ENCODE data around the gene ZNF783.

ZNF783 gene

DNA sequence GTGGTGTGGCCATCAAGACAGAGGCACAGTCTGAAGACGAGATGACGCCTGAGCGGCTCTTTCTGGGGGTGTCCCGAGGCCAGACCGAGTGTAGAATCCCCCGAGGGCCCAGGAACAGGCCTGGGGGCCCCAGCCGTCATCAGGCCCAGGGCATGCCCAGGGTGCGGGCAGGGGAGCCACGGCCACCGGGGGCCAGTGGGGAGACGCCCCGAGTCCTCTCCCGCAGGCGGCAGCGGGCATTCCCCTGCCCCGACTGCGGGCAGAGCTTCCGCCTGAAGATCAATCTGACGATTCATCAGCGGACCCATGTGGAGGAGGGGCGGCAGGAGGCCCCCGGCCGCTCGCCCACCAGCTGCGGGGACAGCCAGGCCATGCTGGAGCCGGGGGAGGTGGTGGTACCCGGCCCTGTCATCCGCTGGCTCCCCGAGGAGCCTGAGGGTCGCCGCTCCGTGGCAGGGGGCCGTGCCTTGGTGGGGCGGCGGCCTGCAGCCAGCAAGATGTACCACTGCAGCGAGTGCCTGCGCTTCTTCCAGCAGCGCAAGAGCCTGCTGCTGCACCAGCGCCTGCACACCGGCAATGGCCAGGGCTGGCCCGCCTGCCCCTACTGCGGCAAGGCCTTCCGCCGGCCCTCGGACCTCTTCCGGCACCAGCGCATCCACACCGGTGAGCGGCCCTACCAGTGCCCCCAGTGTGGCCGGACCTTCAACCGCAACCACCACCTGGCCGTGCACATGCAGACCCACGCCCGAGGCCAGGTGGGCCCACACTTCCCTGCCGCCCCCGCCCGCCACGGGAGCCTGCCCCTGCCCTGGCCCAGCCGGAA, 19.7 kb downstream of the ZNF783 start:
- DNase-seq (ENCODE audit: low read depth, low spot score): no peak

DNA sequence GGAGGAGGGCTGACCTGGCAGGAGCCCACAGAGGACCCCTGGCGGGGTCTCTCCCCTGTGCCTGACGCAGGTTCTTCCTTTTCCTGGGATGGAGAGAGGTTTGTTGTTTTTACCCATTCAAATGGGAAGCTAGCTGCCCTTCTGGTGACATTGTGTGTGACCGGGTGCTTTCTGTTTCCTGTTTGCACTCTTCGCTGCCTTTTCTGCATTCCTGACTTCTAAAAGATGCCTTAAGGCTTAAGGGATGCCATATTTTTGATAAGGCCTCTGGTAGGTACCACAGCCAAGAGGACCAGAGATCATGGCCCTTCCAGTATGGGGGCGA, 20.3 kb downstream of the ZNF783 start:
- DNase-seq (ENCODE audit: low read depth, low spot score): no peak

DNA sequence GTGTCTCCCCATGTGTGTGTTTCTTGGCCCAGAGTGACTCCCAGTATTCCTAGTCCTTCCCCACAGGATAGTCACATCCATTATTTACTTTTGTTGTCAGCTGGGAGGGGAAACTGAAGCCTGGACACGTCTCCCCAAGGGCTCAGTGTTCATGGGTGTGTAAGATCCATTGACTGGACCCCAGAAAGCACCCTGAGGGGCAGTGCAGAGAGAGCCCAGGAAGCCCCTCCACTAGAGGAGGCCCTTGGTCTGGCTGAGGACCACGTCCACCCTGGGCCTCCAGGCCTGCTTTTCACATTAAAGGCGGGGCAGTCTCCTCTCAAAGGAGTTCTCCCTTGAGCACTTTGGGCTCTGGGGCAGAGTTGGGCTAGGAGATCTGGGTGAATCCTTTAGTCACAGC, 21.3 kb downstream of the ZNF783 start:
- no peak for DNase-seq (ENCODE audit: low read depth, low spot score)

DNA sequence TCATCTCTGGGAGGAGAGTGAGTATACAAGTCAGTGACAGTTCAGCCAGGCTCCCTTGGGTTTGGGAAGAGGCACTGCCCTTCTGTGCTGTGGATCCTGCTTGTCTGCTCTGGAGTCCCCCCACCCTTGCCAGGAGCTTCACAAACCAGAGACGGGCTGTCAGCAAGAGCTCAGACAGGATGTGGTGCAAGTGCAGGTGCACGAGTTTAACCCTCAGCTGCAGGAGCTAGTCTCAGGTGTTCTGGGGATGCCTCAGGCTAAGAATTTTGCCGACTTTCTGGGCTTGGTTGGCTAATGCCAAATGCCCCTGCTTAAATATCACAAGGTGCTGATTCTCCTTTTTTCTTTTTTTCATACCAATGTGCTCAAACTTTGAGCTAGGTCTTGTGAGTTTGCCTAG, 22.3 kb downstream of the ZNF783 start:
- no peak for DNase-seq (ENCODE audit: low read depth, low spot score)

DNA sequence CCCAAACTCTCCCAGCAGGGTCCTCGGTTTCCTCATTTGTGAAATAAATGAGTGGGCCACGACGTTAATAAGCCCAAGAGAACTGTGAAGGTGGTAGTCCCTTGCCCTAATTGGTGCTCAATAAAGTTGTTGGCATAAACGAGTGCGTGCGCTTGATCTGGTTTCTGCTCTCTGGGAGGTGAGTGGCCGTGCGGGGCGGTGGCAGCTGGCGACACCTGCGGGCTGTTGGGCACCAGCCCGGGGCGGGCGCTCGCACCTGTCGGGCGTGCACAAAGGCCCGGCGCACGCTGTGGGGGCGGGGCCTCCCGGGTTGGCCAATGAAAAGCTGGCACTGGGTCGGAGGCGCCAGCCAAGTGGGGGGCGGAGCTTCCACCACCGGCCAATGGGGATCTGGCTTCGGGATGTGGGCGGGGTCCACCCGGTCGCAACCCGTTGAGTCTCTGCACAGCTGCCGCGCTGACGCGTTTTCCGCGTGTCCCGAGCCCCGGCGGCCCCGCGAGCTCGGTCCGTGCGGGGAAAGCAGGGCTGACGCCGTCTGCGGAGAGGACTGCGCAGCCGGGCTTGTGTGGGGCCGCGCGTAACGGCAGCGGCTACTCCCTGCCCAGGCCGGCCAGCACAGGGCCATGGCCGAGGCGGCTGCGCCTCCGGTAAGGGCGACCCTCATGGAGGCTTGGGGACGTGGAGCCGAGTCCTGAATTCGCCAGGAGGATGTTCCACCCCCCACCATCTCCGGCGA, 23.0 kb downstream of the ZNF783 start:
- DNase-seq (ENCODE audit: low read depth, low spot score): peak; percentile 97

DNA sequence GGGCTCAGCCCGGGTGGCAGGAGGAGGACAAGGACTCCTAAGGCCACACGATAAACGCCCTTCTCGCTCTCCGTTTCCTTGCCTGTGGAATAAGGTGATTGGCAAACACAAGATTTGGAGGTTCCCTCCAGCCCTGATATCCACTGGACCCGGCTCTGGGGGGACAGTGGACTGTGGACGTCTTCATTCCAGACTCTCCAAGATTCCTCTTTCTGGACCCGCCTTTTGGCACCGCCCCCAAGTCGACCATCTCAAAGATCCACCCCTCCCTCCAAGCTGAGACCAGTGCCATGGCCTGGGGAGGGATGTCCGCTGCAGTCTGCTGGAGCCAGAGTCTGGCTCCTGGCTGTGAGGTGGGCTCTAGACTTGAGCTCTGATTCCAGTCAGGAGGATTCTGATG, 23.6 kb downstream of the ZNF783 start:
- DNase-seq (ENCODE audit: low read depth, low spot score): peak; percentile 50

DNA sequence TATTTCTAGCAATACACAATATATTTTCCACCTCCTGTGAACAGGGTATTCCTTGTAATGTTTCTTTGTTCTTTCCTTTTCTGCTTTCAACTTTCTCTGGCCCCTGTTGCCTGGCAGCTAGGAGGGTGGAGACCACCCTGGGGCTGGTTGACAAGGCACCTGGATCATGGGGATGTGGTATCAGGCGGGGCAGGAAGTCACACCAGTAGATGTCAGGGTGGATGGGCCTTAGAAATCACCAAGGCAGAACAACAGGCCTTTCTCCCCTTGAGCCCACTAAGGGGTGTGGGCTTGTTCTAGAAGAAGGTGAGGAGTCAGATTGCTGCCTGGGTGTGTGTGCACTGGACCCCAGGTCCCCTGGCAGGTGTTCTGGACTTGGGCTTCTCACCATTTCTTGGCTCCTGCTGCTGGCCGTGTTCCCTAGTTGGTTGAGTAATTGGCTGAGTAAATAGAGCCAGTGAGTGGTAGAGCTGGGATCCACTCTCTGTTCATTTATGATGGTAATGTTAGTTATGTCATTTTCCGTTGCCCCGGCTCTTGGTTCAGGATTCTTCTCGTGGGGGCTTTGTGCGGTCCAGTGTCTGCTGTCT, 24.9 kb downstream of the ZNF783 start:
- DNase-seq (ENCODE audit: low read depth, low spot score): no peak

DNA sequence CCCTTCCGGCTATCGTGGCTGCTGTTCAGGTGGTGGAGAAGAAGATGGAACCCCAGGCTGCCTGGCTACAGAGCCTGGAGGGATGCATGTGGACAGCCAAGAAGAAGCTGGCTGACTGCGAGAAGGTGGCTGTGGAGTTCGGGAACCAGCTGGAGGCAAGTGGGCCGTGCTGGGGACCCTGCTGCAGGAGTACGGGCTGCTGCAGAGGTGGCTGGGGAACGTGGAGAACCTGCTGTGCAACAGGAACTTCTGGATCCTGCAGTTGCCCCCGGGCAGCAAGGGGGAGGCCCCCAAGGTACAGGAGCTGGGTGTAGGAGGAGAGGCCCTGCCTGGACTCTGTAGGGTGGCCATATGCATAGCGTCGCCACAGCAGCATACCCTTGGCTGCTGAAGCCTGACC, 25.6 kb downstream of the ZNF783 start:
- DNase-seq (ENCODE audit: low read depth, low spot score): no peak

DNA sequence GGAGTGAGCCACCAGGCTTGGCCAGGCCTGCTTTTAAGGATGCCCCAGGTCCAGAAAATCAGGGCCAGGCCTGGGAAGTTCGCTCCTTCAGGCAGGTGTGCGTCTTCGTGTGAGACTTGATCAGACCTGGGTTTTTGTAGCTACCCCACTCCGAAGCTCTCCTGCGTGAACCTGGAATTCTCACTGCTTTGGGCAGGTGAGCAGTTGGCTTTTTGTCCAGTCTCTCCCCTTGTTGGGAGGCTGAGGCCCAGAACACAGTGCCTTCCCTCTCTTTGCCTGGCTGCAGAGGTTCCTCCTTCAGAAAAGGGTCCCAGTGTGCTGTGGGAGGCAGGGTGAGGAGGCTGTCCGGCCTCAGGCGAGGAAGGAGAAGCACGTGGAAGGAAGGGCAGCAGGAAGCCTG, 27.3 kb downstream of the ZNF783 start:
- DNase-seq (ENCODE audit: low read depth, low spot score): no peak

DNA sequence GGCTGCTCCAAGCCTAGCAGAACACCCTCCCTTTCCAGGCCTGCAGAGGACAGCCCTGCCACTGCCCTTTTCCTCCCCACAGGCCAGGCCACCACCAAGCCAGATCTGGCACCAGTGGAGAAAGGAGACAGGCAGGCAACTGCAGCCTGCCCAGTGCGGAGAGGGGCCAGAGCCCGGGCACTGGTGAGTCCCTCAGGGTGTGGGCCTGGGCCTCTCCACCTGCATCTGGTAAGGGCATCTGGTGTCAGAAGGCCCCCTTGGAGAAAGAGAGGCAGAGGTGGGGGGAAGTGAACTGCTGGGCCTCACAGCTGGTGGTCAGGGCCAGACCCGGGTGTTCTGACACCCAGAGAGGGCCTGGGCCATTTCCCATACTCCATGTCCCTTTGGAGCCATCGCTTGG, 27.9 kb downstream of the ZNF783 start:
- DNase-seq (ENCODE audit: low read depth, low spot score): no peak

DNA sequence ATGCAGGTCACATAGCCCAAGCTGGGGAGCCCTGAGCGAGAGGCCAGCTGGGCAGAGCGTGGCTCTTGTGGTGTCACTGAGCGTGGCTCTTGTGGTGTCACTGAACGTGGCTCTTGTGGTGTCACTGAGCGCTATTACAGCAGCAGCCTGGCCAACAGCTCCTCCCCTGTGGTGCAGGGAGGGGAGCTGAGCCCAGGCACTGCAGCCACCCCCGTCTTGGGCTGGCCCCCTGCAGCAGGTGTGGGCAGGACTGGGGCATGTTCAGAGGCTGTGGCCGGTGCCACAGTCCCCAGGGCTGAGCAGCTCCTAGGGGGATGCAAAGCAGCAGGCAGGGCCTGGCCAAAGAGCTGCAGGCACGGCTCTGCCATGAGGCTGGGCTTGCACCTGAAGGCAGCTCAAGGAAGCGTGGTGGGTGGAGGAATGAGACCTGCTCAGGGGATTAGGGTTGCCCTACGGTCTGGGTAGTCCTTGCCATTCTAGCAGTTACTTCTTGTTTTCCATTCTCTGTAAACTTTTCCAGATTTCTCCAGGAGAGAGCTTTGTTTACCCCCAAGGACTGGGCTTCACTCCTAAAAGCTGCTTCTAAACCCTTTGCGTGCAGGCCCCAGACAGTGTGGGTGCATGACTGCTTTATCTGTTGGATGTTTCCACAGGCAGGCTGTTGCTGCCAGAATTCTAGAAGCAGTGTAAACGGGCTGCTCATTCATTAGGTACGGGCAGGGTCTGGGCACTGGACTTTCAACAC, 29.2 kb downstream of the ZNF783 start:
- no peak for DNase-seq (ENCODE audit: low read depth, low spot score)

DNA sequence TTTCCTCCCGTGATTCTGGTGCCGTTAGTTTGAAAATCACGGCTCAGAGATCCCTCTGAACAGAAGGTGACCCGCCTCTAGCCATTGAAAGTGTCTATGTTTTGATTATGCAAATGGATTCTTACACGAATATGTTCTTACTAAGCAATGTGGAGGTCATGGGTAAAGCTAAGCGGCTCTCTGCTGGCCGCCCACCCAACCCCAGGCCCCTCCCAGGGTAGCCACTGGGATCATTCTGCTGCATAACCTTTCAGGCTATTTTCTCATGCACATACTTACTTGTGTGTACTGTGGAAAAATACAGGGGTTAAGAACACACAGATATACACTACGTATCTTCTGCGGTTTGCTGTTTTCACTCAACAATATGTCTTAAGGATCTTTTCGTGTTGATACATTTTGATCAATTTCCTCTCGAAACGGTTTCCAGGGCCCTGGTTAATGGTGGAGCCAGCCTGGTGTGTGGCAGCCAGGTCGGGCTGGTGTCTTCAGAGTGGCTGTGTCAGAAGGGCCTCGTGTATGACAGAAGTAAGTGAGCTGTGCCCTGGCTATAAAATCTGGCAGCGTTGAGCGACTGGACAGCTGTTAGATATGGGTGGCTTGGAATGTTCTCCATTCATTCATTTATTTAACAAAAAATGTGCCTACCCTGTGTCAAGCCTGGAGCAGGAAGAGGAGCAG, 29.9 kb downstream of the ZNF783 start:
- peak; percentile 12 for DNase-seq (ENCODE audit: low read depth, low spot score)

DNA sequence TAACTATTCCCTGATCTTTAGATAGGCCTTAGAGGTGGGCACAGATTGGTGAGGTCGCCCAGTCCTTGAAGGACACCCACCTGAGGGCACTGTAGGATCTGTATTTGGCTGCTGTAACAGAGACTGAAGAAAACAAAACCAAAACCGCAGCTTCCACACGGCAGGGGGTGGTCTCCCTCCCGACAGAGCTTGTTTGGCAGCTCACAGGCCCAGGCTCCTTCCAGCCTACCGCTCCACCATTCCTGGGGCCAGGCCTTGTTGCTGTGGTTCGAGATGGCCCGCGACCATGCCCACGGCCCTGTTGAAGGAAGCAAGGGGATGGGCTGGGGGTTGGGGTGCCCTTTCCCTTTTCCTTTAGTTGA, 30.4 kb downstream of the ZNF783 start:
- peak; percentile 59 for DNase-seq (ENCODE audit: low read depth, low spot score)

DNA sequence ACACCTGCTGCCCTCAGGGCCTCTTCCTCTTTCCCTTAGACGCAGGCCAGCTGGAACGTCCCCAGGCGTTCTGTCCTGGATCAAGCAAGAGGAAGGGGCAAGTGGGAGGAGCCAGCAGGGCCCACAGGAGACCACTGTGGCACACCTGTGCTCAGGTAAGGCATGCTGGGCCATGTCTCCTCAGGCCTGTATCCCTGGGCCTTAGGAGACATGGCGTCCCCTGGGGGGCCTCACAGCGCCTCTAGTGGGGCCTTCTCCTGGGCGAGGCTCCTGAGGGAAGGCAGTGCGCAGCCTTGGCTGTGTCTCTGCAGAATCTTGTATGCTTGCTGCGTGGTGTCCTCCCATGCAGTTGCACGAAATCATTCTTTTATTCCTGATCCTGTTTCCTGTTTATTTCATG, 31.3 kb downstream of the ZNF783 start:
- no peak for DNase-seq (ENCODE audit: low read depth, low spot score)

DNA sequence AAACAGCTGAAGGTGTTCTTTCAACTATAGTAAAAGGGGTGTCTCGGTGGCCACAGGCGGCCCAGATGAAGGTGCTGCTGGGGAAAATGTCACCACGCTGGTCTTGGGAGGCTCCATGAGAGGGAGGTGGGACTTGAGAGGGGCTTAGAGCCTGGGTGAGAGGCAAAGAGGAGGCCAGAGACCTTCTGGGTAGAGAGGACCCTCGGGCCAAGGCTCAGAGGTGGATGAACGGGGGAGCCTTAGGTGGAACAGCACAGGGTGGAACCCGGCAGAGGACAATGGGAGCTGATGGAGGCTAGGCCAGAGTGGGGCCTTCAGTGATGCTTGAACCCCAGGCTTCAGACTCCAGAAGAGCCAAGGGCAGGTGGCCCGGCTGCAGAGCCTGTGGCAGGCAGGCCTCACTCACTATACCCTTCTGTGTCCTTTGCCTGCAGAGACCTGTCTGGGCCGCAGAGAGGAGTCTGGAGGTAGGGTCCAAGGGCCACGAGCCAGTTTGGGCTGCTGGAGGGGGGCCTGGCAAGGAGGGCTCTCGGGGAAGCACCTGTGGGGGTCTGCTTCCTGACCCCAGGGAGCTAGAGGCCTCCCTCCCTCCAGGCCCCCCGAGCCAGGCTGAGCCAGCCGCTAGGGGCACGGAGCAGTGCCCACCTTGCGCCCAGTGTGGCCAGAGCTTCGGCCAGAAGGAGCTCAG, 32.1 kb downstream of the ZNF783 start:
- DNase-seq (ENCODE audit: low read depth, low spot score): no peak

DNA sequence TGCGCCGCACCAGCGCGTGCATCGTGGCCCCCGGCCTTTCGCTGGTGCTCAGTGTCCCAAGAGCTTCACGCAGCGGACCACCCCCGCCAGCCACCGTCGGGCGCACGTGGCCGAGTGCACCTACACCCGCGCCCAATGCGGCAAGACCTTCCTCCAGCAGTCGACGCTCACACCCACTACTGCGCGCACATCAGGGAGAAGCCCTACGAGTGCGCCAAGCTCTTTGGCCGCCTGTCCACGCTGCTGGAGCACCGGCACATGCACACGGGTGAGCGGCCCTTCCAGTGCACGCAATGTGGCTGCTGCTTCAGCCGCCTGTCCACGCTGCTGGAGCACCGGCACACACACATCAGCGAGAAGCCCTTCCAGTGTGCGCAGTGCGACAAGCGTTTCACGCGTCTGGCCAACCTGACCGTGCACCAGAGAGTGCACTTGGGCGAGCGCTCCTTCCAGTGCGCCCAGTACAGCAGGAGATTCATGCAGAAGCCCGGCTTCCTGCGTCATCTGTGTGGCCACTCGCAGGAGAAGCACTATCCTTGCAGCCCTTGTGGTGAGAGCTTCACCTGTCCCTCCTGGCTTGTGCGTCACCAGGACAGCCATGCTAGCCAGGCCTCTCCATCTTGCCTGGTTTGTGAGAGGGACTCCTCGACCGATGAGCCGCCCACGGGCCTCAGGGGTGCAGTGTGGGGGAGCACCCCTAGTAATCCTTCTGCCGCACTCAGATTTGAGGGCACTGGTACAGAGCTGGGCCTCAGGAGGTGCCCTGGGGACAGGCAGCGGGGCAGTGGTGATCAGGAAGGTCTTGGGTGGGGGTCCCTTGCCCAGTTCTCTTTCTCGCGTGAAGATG, 32.9 kb downstream of the ZNF783 start:
- no peak for DNase-seq (ENCODE audit: low read depth, low spot score)

DNA sequence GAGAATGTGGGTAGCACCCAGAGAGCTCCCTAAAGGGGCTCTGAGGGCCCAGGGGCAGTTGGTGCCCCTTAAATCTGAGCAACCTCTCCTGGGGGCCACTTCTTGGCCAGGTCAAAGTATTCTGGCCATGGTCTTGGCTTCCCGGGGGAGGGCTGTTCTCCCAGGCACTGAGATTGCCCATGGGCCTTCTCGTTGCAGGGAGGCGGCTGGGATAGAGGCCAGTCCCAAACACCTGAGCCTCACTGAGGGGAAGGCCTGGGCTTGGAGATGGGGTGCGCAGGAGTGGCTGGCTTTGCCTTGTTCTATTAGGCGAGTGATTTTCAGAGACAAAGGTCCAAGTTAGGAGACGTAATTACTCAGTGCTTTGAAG, 33.5 kb downstream of the ZNF783 start:
- DNase-seq (ENCODE audit: low read depth, low spot score): no peak

DNA sequence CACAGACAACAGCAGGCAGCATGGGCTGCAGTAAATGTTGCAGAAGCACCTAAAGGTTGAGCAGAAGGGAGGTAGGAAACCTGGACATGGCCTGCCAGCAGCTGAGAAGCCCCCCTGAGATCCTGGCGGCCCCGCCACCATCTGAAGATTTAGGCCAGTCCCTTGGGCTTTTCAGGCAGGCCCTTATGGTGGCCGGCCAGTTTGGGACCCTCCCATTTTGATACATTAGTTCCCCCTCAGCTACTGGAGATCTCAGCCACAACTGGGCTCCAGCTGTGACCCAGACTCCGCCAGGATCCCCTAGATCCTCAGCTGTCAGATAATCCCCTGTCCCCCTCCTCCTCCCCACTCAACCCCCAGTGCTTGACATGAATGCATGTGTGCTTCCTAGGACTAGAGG, 34.4 kb downstream of the ZNF783 start:
- DNase-seq (ENCODE audit: low read depth, low spot score): no peak

DNA sequence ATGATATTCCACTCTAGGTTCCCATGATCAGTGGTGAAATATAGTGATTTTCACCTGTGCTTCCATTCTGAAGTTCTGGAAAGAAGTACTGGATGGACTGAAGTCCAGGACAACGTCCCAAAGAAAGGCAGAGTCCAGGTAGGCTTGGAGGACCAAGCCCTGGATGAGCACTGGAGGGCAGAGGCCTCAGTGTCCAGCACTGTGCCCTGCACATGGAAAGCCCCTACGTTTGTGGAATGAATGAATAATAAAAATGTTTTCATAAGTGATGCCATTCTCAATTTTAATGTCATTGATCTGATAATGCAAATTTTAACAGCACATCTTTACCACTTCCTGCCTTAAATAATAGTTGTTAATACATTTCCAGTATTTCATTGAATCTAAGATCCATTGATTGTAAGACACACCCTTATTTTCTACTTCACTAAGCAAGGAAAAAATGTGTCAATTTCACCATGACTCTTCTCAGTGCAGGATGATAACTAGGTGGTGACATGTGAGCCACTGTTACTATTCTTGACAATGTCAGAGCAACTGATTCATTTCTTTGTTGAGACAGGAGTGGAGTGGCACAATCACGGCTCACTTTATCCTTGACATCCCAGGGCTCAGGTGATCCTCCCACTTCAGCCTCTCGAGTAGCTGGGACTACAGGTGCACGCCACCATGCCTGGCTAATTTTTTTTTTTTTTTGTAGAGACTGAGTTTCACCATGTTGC, 35.2 kb downstream of the ZNF783 start:
- DNase-seq (ENCODE audit: low read depth, low spot score): no peak
